Liver (tissue), 3 donors: Measurements from ENCODE around the gene ESD.

Source experiments
- CTCF ChIP-seq: fragments of 150-350 bp; IDR thresholded peaks from 2 replicates; pipeline ENCODE4 v1.5.1; 2017; ENCODE audit warnings: improper control_type of control experiment, low read depth, low read length; ENCODE audit not compliant: missing input control
- EGR1 ChIP-seq, 2 donors: IDR thresholded peaks; 2 replicates each; pipeline ENCODE4 v1.6.1; 2016 to 2018; ENCODE audit warnings: antibody characterized with exemption in 2 of 2, low read depth in 2 of 2
- RAD21 ChIP-seq, 2 donors: IDR thresholded peaks; 2 replicates each; pipeline ENCODE4 v1.6.1; 2016; ENCODE audit warnings: antibody characterized with exemption in 2 of 2, mild to moderate bottlenecking in 2 of 2
- donor health status: healthy.
- donor health status: healthy.

GRCh38 chr13:46812301-46812797 is 15.4 kb upstream of the ESD start:
- TF ChIP-seq CTCF, result no peak
- no peak for TF ChIP-seq RAD21 (IDR thresholded peaks at IDR 0.05)
- no peak for TF ChIP-seq EGR1 (IDR thresholded peaks at IDR 0.05; ENCODE audit: low read depth in 2 of 2)
